ENCODE data around the gene SIPA1L3.

SIPA1L3 gene

GRCh38 chr19:38170334-38170733 lies 263.3 kb downstream of the SIPA1L3 start:
- no peak for TF ChIP-seq CTCF (IDR thresholded peaks at IDR 0.05; ENCODE audit: low read depth, low read length, missing control alignments)
- no peak for DNase-seq (ENCODE audit: extremely low read depth, low read depth)
- H3K4me3 ChIP-seq (replicated peaks; ENCODE audit: low read depth, low read length) = no peak overlapping the region

GRCh38 chr19:38172001-38172400 lies 265.0 kb downstream of the SIPA1L3 start:
- no peak for DNase-seq (ENCODE audit: extremely low read depth, low read depth)
- H3K4me3 ChIP-seq (replicated peaks; ENCODE audit: low read depth, low read length) = no peak overlapping the region
- no peak for TF ChIP-seq CTCF (IDR thresholded peaks at IDR 0.05; ENCODE audit: low read depth, low read length, missing control alignments)

GRCh38 chr19:38173291-38174041 lies 266.5 kb downstream of the SIPA1L3 start:
- DNase-seq (ENCODE audit: extremely low read depth, low read depth) = no peak
- TF ChIP-seq CTCF (IDR thresholded peaks at IDR 0.05; ENCODE audit: low read depth, low read length, missing control alignments) = no peak
- no peak overlapping the region for H3K4me3 ChIP-seq (replicated peaks; ENCODE audit: low read depth, low read length)

GRCh38 chr19:38175422-38175821 lies 268.4 kb downstream of the SIPA1L3 start:
- H3K4me3 ChIP-seq (replicated peaks; ENCODE audit: low read depth, low read length) = no peak overlapping the region
- no peak for DNase-seq (ENCODE audit: extremely low read depth, low read depth)
- no peak for TF ChIP-seq CTCF (IDR thresholded peaks at IDR 0.05; ENCODE audit: low read depth, low read length, missing control alignments)

GRCh38 chr19:38180071-38180470 lies 273.1 kb downstream of the SIPA1L3 start:
- no peak overlapping the region for H3K4me3 ChIP-seq (replicated peaks; ENCODE audit: low read depth, low read length)
- no peak for TF ChIP-seq CTCF (IDR thresholded peaks at IDR 0.05; ENCODE audit: low read depth, low read length, missing control alignments)
- DNase-seq (ENCODE audit: extremely low read depth, low read depth) = no peak

- TF ChIP-seq CTCF (IDR thresholded peaks at IDR 0.05; ENCODE audit: low read depth, low read length, missing control alignments) = no peak
- DNase-seq (ENCODE audit: extremely low read depth, low read depth) = no peak
- H3K4me3 ChIP-seq (replicated peaks; ENCODE audit: low read depth, low read length) = no peak overlapping the region
These were observed 275.7 kb downstream of the SIPA1L3 start for GRCh38 chr19:38182536-38183210.

All from HFF-Myc (cell line).